HepG2 (cell line): ENCODE data around the gene VPS13C. TPM values are rescaled to one million over a fixed set of nuclear protein-coding genes. Genes with fewer than 3 reads are reported as not detected.

Source experiments
- HOXA3 ChIP-seq: sonication (generic); formaldehyde crosslinking; IDR thresholded peaks from 2 replicates; pipeline ENCODE4 v1.5.0; 2020; ENCODE audit warnings: missing genetic modification reagents
- HOXA9 ChIP-seq: sonication (generic); formaldehyde crosslinking; IDR thresholded peaks from 2 replicates; pipeline ENCODE4 v1.8.1; 2022; ENCODE audit warnings: missing genetic modification reagents, mild to moderate bottlenecking, moderate library complexity, borderline replicate concordance
- KLF9 ChIP-seq: IDR thresholded peaks from 2 replicates; pipeline ENCODE4 v1.6.1; 2016; ENCODE audit warnings: low read depth
- MAFG ChIP-seq: sonication (generic); formaldehyde crosslinking; IDR thresholded peaks from 2 replicates; pipeline ENCODE4 v1.5.1; 2020; ENCODE audit warnings: mild to moderate bottlenecking, missing genetic modification reagents
- MBD4 ChIP-seq: IDR thresholded peaks from 2 replicates; pipeline ENCODE4 v1.6.1; 2012; ENCODE audit warnings: low read length, inconsistent platforms, borderline replicate concordance
- MEIS2 ChIP-seq: sonication (generic); formaldehyde crosslinking; IDR thresholded peaks from 2 replicates; pipeline ENCODE4 v1.9.0; 2021; ENCODE audit warnings: mild to moderate bottlenecking, missing genetic modification reagents
- NFRKB ChIP-seq: fragments of 450-650 bp; IDR thresholded peaks from 2 replicates; pipeline ENCODE4 v1.6.1; 2017
- POLR2AphosphoS5 ChIP-seq: IDR thresholded peaks from 2 replicates; pipeline ENCODE4 v1.6.1; 2012; ENCODE audit warnings: low read depth, low read length
- RBM22 ChIP-seq: fragments of 200-400 bp; formaldehyde crosslinking; optimal IDR thresholded peaks from 2 replicates; pipeline ENCODE3; 2017; ENCODE audit warnings: mild to moderate bottlenecking, low read length, moderate library complexity
- SOX6 ChIP-seq, 2 experiments: fragments of 450-650 bp in 1 of 2; sonication (generic) in 1 of 2; formaldehyde crosslinking in 1 of 2; IDR thresholded peaks; 2 replicates each; pipeline versions ENCODE4 v1.4.0 to v1.6.1; 2017 to 2020; ENCODE audit warnings: antibody characterized with exemption in 1 of 2, mild to moderate bottlenecking in 1 of 2, missing genetic modification reagents in 1 of 2
- ZMYM2 ChIP-seq: sonication (generic); formaldehyde crosslinking; IDR thresholded peaks from 2 replicates; pipeline ENCODE4 v1.8.0; 2022; ENCODE audit warnings: mild to moderate bottlenecking, missing genetic modification reagents
- ZNF121 ChIP-seq: sonication (generic); formaldehyde crosslinking; IDR thresholded peaks from 2 replicates; pipeline ENCODE4 v1.5.0; 2020; ENCODE audit warnings: mild to moderate bottlenecking, missing genetic modification reagents
- ZNF296 ChIP-seq: sonication (generic); formaldehyde crosslinking; conservative IDR thresholded peaks from 2 replicates; pipeline ENCODE4 v1.5.0; 2020; ENCODE audit warnings: mild to moderate bottlenecking, missing genetic modification reagents
- ZNF430 ChIP-seq: sonication (generic); formaldehyde crosslinking; IDR thresholded peaks from 2 replicates; pipeline ENCODE4 v1.9.0; 2021; ENCODE audit warnings: mild to moderate bottlenecking, missing genetic modification reagents
- ZNF501 ChIP-seq: sonication (generic); formaldehyde crosslinking; IDR thresholded peaks from 2 replicates; pipeline ENCODE4 v1.5.1; 2020; ENCODE audit warnings: mild to moderate bottlenecking, moderate library complexity, missing genetic modification reagents
- ZNF652 ChIP-seq: IDR thresholded peaks from 2 replicates; pipeline ENCODE4 v1.6.1; 2016; ENCODE audit warnings: low read depth, borderline replicate concordance
- ZNF703 ChIP-seq: sonication (generic); formaldehyde crosslinking; IDR thresholded peaks from 2 replicates; pipeline ENCODE4 v1.5.1; 2020; ENCODE audit warnings: missing genetic modification reagents, mild to moderate bottlenecking, moderate library complexity, borderline replicate concordance
- ZNF773 ChIP-seq: sonication (generic); formaldehyde crosslinking; IDR thresholded peaks from 2 replicates; pipeline ENCODE4 v1.4.0; 2020; ENCODE audit warnings: missing genetic modification reagents, borderline replicate concordance
- polyA plus RNA-seq, 8 experiments: library from polyadenylated mRNA; depleted of rRNA in 3 of 8; stranded (reverse) in 7 of 8; unstranded in 1 of 8; fragments of >200 nt; fragmentation: Illumina TruSeq in 4 of 8; extraction: Trizol in 4 of 8; gene quantifications; 2 replicates each; pipeline versions ENCODE4 v1.2.1 to v1.2.3, GENCODE V29; 2011 to 2016; ENCODE audit warnings: low read depth in 4 of 8, missing spikeins in 1 of 8, mixed read lengths in 1 of 8; ENCODE audit not compliant: insufficient read depth in 1 of 8
- total RNA-seq, 5 experiments: library from RNA; depleted of rRNA; stranded (reverse); fragments of >200 nt; fragmentation: Illumina TruSeq; extraction: Trizol; gene quantifications; 2 replicates each; pipeline ENCODE4 v1.2.3, GENCODE V29; 2016; ENCODE audit warnings: low read depth in 1 of 5
- TF ChIP-seq, protein P1 (sequence below): sonication (generic); formaldehyde crosslinking; IDR thresholded peaks from 2 replicates; pipeline ENCODE4 v1.5.1; 2020; ENCODE audit warnings: missing genetic modification reagents, mild to moderate bottlenecking, borderline replicate concordance
- TF ChIP-seq, protein P2 (sequence below): sonication (generic); formaldehyde crosslinking; IDR thresholded peaks from 2 replicates; pipeline ENCODE4 v1.4.0; 2020; ENCODE audit warnings: low read depth, mild to moderate bottlenecking, missing genetic modification reagents
- TF ChIP-seq, protein P3 (sequence below): IDR thresholded peaks from 2 replicates; pipeline ENCODE4 v1.6.1; 2012; ENCODE audit warnings: inconsistent platforms
- TF ChIP-seq, protein P4 (sequence below): sonication (generic); formaldehyde crosslinking; IDR thresholded peaks from 2 replicates; pipeline ENCODE4 v1.4.0; 2020; ENCODE audit warnings: mild to moderate bottlenecking, missing genetic modification reagents
- TF ChIP-seq, protein P5 (sequence below): sonication (generic); formaldehyde crosslinking; conservative IDR thresholded peaks from 2 replicates; pipeline ENCODE4 v1.8.1; 2023; ENCODE audit warnings: missing genetic modification reagents
- TF ChIP-seq, protein P6 (sequence below): sonication (generic); formaldehyde crosslinking; IDR thresholded peaks from 2 replicates; pipeline ENCODE4 v1.8.0; 2022; ENCODE audit warnings: missing genetic modification reagents, mild to moderate bottlenecking, borderline replicate concordance

Gene VPS13C
- total and polyA plus RNA-seq, 2 of the 13 experiments (the other 11 are each of a cell fraction or from before 2014, with no cell fraction given): 10.9 to 26.8 TPM

DNA sequence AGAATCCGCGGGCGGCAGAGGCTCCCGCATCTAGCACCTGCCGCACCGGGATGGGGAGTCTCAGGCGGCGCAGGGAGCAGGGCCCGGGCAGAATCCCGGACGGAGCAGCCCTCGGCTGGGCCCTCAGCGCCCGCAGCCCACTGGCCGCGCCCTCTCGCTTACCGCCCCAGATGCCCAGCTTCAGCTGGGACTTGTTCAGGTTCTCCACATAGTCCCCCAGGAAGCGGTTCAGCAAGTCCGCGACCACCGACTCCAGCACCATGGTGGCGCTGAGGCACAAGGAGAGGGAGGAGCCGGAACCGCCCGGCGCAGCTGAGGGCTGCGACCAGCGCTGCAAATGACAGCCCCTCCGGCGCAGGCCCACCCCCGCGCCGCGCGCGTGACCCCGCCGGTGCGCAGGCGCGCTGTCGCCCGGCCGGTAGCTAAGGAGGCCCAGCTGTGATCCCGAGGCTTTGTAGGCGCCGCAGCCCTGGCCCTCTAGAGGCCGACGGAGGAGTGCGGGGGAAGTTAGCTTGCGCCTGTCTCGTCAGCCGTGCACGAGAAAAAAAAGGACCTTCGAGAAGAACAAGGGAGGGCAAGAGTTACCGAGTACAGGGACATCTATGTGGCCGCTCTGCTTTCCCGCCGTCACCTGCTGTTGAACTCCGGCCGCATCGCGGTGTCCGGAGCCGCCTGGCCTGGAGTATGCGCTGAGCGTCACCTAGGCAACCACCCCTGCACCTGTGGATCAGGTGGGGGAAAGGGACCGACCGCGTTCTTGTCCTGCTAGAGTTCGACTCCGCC is at the start of gene VPS13C (continued):
- TF ChIP-seq, protein P1, sequence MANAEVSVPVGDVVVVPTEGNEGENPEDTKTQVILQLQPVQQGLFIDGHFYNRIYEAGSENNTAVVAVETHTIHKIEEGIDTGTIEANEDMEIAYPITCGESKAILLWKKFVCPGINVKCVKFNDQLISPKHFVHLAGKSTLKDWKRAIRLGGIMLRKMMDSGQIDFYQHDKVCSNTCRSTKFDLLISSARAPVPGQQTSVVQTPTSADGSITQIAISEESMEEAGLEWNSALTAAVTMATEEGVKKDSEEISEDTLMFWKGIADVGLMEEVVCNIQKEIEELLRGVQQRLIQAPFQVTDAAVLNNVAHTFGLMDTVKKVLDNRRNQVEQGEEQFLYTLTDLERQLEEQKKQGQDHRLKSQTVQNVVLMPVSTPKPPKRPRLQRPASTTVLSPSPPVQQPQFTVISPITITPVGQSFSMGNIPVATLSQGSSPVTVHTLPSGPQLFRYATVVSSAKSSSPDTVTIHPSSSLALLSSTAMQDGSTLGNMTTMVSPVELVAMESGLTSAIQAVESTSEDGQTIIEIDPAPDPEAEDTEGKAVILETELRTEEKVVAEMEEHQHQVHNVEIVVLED: peak; percentile 78
- TF ChIP-seq MEIS2 (CRISPR knock-in tag): peak; percentile 69
- 0 out of 2 replicates have a peak, but pooled peaks have one; percentile 46 for TF ChIP-seq KLF9 (CRISPR knock-in tag)
- TF ChIP-seq HOXA9: no peak
- no peak for TF ChIP-seq ZNF296
- TF ChIP-seq, protein P2, sequence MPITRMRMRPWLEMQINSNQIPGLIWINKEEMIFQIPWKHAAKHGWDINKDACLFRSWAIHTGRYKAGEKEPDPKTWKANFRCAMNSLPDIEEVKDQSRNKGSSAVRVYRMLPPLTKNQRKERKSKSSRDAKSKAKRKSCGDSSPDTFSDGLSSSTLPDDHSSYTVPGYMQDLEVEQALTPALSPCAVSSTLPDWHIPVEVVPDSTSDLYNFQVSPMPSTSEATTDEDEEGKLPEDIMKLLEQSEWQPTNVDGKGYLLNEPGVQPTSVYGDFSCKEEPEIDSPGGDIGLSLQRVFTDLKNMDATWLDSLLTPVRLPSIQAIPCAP (CRISPR knock-in tag): 0 out of 2 replicates have a peak, but pooled peaks have one; percentile 86
- TF ChIP-seq SOX6 (IDR thresholded peaks at IDR 0.05): no peak
- peak; percentile 50; the same call in 1 of the 2 replicates for TF ChIP-seq SOX6 (CRISPR knock-in tag; IDR thresholded peaks at IDR 0.05)
- TF ChIP-seq, protein P3, sequence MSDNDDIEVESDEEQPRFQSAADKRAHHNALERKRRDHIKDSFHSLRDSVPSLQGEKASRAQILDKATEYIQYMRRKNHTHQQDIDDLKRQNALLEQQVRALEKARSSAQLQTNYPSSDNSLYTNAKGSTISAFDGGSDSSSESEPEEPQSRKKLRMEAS: peak; percentile 86
- peak; percentile 73 for TF ChIP-seq HOXA3 (CRISPR knock-in tag)
- TF ChIP-seq RBM22: peak; percentile 33
- TF ChIP-seq ZNF430 (CRISPR knock-in tag): peak; percentile 32; the same call in 1 of the 2 replicates
- peak; percentile 52; the same call in 1 of the 2 replicates for TF ChIP-seq ZNF652
- no peak for TF ChIP-seq NFRKB
- no peak for TF ChIP-seq MBD4
- TF ChIP-seq, protein P4, sequence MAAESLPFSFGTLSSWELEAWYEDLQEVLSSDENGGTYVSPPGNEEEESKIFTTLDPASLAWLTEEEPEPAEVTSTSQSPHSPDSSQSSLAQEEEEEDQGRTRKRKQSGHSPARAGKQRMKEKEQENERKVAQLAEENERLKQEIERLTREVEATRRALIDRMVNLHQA (CRISPR knock-in tag): no peak
- TF ChIP-seq, protein P5, sequence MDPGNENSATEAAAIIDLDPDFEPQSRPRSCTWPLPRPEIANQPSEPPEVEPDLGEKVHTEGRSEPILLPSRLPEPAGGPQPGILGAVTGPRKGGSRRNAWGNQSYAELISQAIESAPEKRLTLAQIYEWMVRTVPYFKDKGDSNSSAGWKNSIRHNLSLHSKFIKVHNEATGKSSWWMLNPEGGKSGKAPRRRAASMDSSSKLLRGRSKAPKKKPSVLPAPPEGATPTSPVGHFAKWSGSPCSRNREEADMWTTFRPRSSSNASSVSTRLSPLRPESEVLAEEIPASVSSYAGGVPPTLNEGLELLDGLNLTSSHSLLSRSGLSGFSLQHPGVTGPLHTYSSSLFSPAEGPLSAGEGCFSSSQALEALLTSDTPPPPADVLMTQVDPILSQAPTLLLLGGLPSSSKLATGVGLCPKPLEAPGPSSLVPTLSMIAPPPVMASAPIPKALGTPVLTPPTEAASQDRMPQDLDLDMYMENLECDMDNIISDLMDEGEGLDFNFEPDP (CRISPR knock-in tag): 0 out of 2 replicates have a peak, but pooled peaks have one; percentile 91
- peak; percentile 69; the same call in 1 of the 2 replicates for TF ChIP-seq ZNF501 (CRISPR knock-in tag)
- no peak for TF ChIP-seq MAFG (CRISPR knock-in tag)
- TF ChIP-seq ZMYM2 (CRISPR knock-in tag): 0 out of 2 replicates have a peak, but pooled peaks have one; percentile 23
- peak; percentile 72 for TF ChIP-seq POLR2AphosphoS5
- TF ChIP-seq, protein P6, sequence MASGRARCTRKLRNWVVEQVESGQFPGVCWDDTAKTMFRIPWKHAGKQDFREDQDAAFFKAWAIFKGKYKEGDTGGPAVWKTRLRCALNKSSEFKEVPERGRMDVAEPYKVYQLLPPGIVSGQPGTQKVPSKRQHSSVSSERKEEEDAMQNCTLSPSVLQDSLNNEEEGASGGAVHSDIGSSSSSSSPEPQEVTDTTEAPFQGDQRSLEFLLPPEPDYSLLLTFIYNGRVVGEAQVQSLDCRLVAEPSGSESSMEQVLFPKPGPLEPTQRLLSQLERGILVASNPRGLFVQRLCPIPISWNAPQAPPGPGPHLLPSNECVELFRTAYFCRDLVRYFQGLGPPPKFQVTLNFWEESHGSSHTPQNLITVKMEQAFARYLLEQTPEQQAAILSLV (CRISPR knock-in tag): no peak; the same call in 1 of the 2 replicates
- TF ChIP-seq ZNF703 (CRISPR knock-in tag): no peak
- peak; percentile 46; the same call in 1 of the 2 replicates for TF ChIP-seq ZNF121 (CRISPR knock-in tag)
- TF ChIP-seq ZNF773 (CRISPR knock-in tag): peak; percentile 73; the same call in 1 of the 2 replicates
